ENCODE data around the gene ANKS1B.

Gene ANKS1B

GRCh38 chr12:99059824-99060511, 924.8 kb downstream of the ANKS1B start:
- Histone ChIP-seq H3K36me3 (ENCODE audit: control insufficient read depth, insufficient read depth, low read length) (no peaks in the 10 kb centered on the region), H3K27ac (ENCODE audit: low read depth, low read length) (no peak overlapping the region), H3K9ac (ENCODE audit: low read length) (no peak overlapping the region), H3K27me3 (ENCODE audit: control insufficient read depth, insufficient read depth, low read length) (no peaks in the 10 kb centered on the region), H3K4me1 (ENCODE audit: control insufficient read depth, insufficient read depth, low read length) (no peaks in the 10 kb centered on the region), H3K9me3 (ENCODE audit: control insufficient read depth, insufficient read depth, low read depth, low read length) (no peaks in the 10 kb centered on the region), H3K4me3 (ENCODE audit: low read depth, low read length) (no peak overlapping the region)

DNA sequence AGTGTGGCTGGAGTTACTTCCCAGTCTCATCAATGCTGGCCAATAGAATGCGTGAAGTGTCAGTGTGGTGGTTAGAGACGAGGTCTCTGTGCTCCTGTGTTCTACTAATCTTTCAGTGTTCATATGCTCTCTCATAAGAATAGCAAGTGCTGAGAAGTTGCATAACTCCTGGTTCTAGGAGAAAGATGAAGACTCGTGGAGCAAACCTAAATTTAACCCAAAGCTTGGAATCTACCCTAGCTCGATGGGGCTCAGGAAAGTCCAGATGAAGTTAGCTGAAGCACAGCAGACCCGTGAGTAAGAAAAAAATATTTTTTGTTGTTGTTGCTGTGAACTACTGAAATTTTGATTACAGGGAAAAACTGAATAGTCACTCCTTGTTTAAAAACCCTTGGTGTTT, 927.1 kb downstream of the ANKS1B start:
- Histone ChIP-seq H3K9me3 (ENCODE audit: control insufficient read depth, insufficient read depth, low read depth, low read length) (no peaks in the 10 kb centered on the region), H3K27me3 (ENCODE audit: control insufficient read depth, insufficient read depth, low read length) (no peaks in the 10 kb centered on the region), H3K9ac (ENCODE audit: low read length) (no peak overlapping the region), H3K4me3 (ENCODE audit: low read depth, low read length) (no peak overlapping the region), H3K4me1 (ENCODE audit: control insufficient read depth, insufficient read depth, low read length) (no peaks in the 10 kb centered on the region), H3K27ac (ENCODE audit: low read depth, low read length) (no peak overlapping the region), H3K36me3 (ENCODE audit: control insufficient read depth, insufficient read depth, low read length) (no peaks in the 10 kb centered on the region)

DNA sequence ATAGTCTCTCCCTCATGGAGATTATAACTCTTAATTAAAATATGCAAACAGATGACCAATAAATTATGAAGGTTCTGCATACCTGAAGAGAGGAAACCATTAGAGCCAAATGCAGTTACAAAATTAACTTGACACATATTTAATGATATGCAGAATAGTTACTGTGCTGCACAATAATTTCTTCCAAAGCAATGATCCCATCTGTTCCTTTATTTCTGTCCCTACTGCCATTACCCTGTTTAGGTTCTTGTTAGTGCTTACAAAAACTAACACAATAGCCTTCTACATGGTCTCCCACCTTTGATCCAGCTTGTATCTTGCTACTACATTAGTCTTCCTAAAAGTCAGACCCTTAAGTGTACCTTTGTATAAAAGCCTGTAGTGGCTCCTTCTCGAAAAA, 928.5 kb downstream of the ANKS1B start:
- no peaks in the 10 kb centered on the region for H3K27me3 ChIP-seq (ENCODE audit: control insufficient read depth, insufficient read depth, low read length)
- H3K9me3 ChIP-seq (ENCODE audit: control insufficient read depth, insufficient read depth, low read depth, low read length) = no peaks in the 10 kb centered on the region
- H3K36me3 ChIP-seq (ENCODE audit: control insufficient read depth, insufficient read depth, low read length) = no peaks in the 10 kb centered on the region
- H3K9ac ChIP-seq (ENCODE audit: low read length) = no peak overlapping the region
- no peaks in the 10 kb centered on the region for H3K4me1 ChIP-seq (ENCODE audit: control insufficient read depth, insufficient read depth, low read length)
- H3K27ac ChIP-seq (ENCODE audit: low read depth, low read length) = no peak overlapping the region
- no peak overlapping the region for H3K4me3 ChIP-seq (ENCODE audit: low read depth, low read length)

- Histone ChIP-seq H3K4me3 (ENCODE audit: low read depth, low read length) (no peak overlapping the region), H3K27ac (ENCODE audit: low read depth, low read length) (no peak overlapping the region), H3K4me1 (ENCODE audit: control insufficient read depth, insufficient read depth, low read length) (no peaks in the 10 kb centered on the region), H3K9ac (ENCODE audit: low read length) (no peak overlapping the region), H3K36me3 (ENCODE audit: control insufficient read depth, insufficient read depth, low read length) (no peaks in the 10 kb centered on the region), H3K27me3 (ENCODE audit: control insufficient read depth, insufficient read depth, low read length) (no peaks in the 10 kb centered on the region), H3K9me3 (ENCODE audit: control insufficient read depth, insufficient read depth, low read depth, low read length) (no peaks in the 10 kb centered on the region)
Observed at GRCh38 chr12:99055299-99055698, 929.4 kb downstream of the ANKS1B start.

DNA sequence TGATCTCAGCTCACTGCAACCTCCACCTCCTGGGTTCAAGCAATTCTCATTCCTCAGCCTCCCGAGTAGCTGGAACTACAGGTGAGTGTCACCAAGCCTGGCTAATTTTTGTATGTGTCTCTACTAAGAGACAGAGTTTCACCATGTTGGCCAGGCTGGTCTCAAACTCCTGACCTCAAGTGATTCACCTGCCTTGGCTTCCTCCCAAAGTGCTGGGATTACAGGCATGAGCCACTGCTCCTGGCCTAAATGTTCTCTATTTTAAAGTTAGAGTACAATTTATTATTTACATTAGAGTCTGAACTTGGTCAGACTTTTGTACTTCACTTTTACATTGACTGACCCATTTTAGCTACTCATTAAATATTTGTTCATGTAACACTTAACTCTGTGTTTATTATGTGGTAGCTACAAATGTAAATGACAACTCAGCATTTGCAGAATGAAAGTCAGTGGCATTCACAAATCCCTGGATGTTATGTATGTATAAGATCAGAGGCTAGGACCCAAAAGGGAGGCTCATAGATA, 930.1 kb downstream of the ANKS1B start:
- no peaks in the 10 kb centered on the region for H3K4me1 ChIP-seq (ENCODE audit: control insufficient read depth, insufficient read depth, low read length)
- no peak overlapping the region for H3K27ac ChIP-seq (ENCODE audit: low read depth, low read length)
- no peaks in the 10 kb centered on the region for H3K9me3 ChIP-seq (ENCODE audit: control insufficient read depth, insufficient read depth, low read depth, low read length)
- H3K9ac ChIP-seq (ENCODE audit: low read length) = no peak overlapping the region
- H3K4me3 ChIP-seq (ENCODE audit: low read depth, low read length) = no peak overlapping the region
- H3K36me3 ChIP-seq (ENCODE audit: control insufficient read depth, insufficient read depth, low read length) = no peaks in the 10 kb centered on the region
- no peaks in the 10 kb centered on the region for H3K27me3 ChIP-seq (ENCODE audit: control insufficient read depth, insufficient read depth, low read length)

- Histone ChIP-seq H3K9me3 (ENCODE audit: control insufficient read depth, insufficient read depth, low read depth, low read length) (no peaks in the 10 kb centered on the region), H3K27ac (ENCODE audit: low read depth, low read length) (no peak overlapping the region), H3K36me3 (ENCODE audit: control insufficient read depth, insufficient read depth, low read length) (no peaks in the 10 kb centered on the region), H3K4me1 (ENCODE audit: control insufficient read depth, insufficient read depth, low read length) (no peaks in the 10 kb centered on the region), H3K9ac (ENCODE audit: low read length) (no peak overlapping the region), H3K27me3 (ENCODE audit: control insufficient read depth, insufficient read depth, low read length) (no peaks in the 10 kb centered on the region), H3K4me3 (ENCODE audit: low read depth, low read length) (no peak overlapping the region)
Observed at GRCh38 chr12:99053616-99054362, 930.9 kb downstream of the ANKS1B start.

DNA sequence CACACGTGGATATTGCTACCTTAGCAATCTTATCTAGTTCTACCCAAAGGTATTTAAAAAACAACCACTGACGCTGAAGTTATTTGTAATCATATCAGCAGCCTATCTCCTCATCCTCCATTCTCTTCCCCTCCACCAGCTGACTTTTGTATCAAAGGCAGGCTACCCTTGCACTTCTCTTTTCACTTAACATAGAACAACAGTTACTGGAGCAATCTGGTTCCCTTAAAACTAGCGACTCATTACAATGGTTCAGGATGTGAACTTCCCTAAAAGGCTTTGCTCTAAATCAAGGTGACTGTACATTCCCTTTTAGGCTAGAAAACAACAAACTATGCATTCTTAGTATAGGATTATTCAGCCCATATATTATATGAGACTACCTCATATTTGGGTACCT, 935.0 kb downstream of the ANKS1B start:
- Histone ChIP-seq H3K4me1 (ENCODE audit: control insufficient read depth, insufficient read depth, low read length) (no peaks in the 10 kb centered on the region), H3K36me3 (ENCODE audit: control insufficient read depth, insufficient read depth, low read length) (no peaks in the 10 kb centered on the region), H3K27ac (ENCODE audit: low read depth, low read length) (no peak overlapping the region), H3K27me3 (ENCODE audit: control insufficient read depth, insufficient read depth, low read length) (no peaks in the 10 kb centered on the region), H3K4me3 (ENCODE audit: low read depth, low read length) (no peak overlapping the region), H3K9ac (ENCODE audit: low read length) (no peak overlapping the region), H3K9me3 (ENCODE audit: control insufficient read depth, insufficient read depth, low read depth, low read length) (peaks cover 5% of the 10 kb centered on the region)

DNA sequence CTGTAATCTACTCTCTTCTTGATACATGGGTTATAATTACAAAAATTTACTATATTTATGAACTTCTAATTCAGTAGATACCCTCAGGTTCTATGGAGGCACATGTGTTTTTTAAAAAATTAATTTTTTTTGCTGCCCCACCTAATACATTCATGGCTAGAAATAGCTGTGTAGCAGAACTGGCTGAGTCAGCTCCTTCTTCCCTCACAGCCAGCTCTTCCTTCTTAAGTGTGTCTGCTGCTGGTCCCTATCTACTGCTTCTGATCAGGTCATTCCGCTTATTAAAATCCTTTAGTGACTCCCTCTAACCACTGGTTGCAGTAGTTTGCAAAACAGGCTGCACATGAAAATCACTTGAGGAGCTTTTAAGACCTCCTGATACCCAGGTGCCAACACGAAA, 939.6 kb downstream of the ANKS1B start:
- Histone ChIP-seq H3K27me3 (ENCODE audit: control insufficient read depth, insufficient read depth, low read length) (no peaks in the 10 kb centered on the region), H3K9ac (ENCODE audit: low read length) (no peak overlapping the region), H3K4me1 (ENCODE audit: control insufficient read depth, insufficient read depth, low read length) (0 out of 2 replicates have a peak, but pooled peaks cover 3% of the 10 kb centered on the region), H3K36me3 (ENCODE audit: control insufficient read depth, insufficient read depth, low read length) (no peaks in the 10 kb centered on the region), H3K4me3 (ENCODE audit: low read depth, low read length) (no peak overlapping the region), H3K27ac (ENCODE audit: low read depth, low read length) (no peak overlapping the region), H3K9me3 (ENCODE audit: control insufficient read depth, insufficient read depth, low read depth, low read length) (peaks cover 5% of the 10 kb centered on the region)

GRCh38 chr12:99043319-99043914, 941.3 kb downstream of the ANKS1B start:
- Histone ChIP-seq H3K9me3 (ENCODE audit: control insufficient read depth, insufficient read depth, low read depth, low read length) (peaks cover 5% of the 10 kb centered on the region), H3K27ac (ENCODE audit: low read depth, low read length) (no peak overlapping the region), H3K4me1 (ENCODE audit: control insufficient read depth, insufficient read depth, low read length) (0 out of 2 replicates have a peak, but pooled peaks cover 3% of the 10 kb centered on the region), H3K27me3 (ENCODE audit: control insufficient read depth, insufficient read depth, low read length) (no peaks in the 10 kb centered on the region), H3K36me3 (ENCODE audit: control insufficient read depth, insufficient read depth, low read length) (no peaks in the 10 kb centered on the region), H3K4me3 (ENCODE audit: low read depth, low read length) (no peak overlapping the region), H3K9ac (ENCODE audit: low read length) (no peak overlapping the region)

- no peak overlapping the region for H3K4me3 ChIP-seq (ENCODE audit: low read depth, low read length)
- no peak overlapping the region for H3K27ac ChIP-seq (ENCODE audit: low read depth, low read length)
- H3K4me1 ChIP-seq (ENCODE audit: control insufficient read depth, insufficient read depth, low read length) = 0 out of 2 replicates have a peak, but pooled peaks cover 3% of the 10 kb centered on the region
- H3K27me3 ChIP-seq (ENCODE audit: control insufficient read depth, insufficient read depth, low read length) = no peaks in the 10 kb centered on the region
- H3K9me3 ChIP-seq (ENCODE audit: control insufficient read depth, insufficient read depth, low read depth, low read length) = no peaks in the 10 kb centered on the region; the same call in 1 of the 2 replicates
- H3K36me3 ChIP-seq (ENCODE audit: control insufficient read depth, insufficient read depth, low read length) = no peaks in the 10 kb centered on the region
- H3K9ac ChIP-seq (ENCODE audit: low read length) = no peak overlapping the region
Observed at GRCh38 chr12:99042226-99042625, 942.5 kb downstream of the ANKS1B start.
